H1 (cell line): Measurements from ENCODE around the gene ERCC1. TPM values are rescaled to one million over a fixed set of nuclear protein-coding genes. Genes with fewer than 3 reads are reported as not detected.

Source experiments
- CBX8 ChIP-seq: fragments of 300-800, 300-1000 bp; sonication (generic); IDR thresholded peaks from 2 replicates; pipeline ENCODE4 v1.7.1; 2016; ENCODE audit warnings: low read depth, low read length, borderline replicate concordance
- CHD7 ChIP-seq: fragments of 300-600 bp; sonication (generic); IDR thresholded peaks from 2 replicates; pipeline ENCODE4 v1.7.1; 2012; ENCODE audit warnings: low read length, moderate library complexity, mild to moderate bottlenecking, inconsistent platforms; ENCODE audit not compliant: insufficient replicate concordance
- CTCF ChIP-seq, 3 experiments: IDR thresholded peaks; 1 replicate in 2 of 3; 2 replicates in 1 of 3; pipeline versions ENCODE4 v1.5.1 to v1.6.1; 2011; ENCODE audit warnings: low read length in 3 of 3, mild to moderate bottlenecking in 3 of 3, inconsistent platforms in 2 of 3, low read depth in 1 of 3, moderate library complexity in 1 of 3; ENCODE audit not compliant: insufficient read depth in 1 of 3; ENCODE audit errors: control extremely low read depth in 1 of 3
- KDM4A ChIP-seq: IDR thresholded peaks from one replicate; pipeline ENCODE4 v1.7.1; 2012; ENCODE audit warnings: low read depth, mild to moderate bottlenecking, moderate library complexity, low read length, inconsistent platforms; ENCODE audit not compliant: severe bottlenecking
- MAFK ChIP-seq: IDR thresholded peaks from 2 replicates; pipeline ENCODE4 v1.6.1; 2012; ENCODE audit warnings: low read depth, mild to moderate bottlenecking, improper control_type of control experiment, low read length
- SAP30 ChIP-seq: fragments of 300-600 bp; sonication (generic); IDR thresholded peaks from 2 replicates; pipeline ENCODE4 v1.7.1; 2012; ENCODE audit warnings: low read length, moderate library complexity, mild to moderate bottlenecking, inconsistent platforms; ENCODE audit not compliant: insufficient read depth, insufficient replicate concordance
- SP2 ChIP-seq: IDR thresholded peaks from 2 replicates; pipeline ENCODE4 v1.6.1; 2012; ENCODE audit warnings: mild to moderate bottlenecking, low read length, inconsistent platforms
- polyA plus RNA-seq, 7 experiments: library from polyadenylated mRNA; depleted of rRNA in 3 of 7; stranded (reverse) in 5 of 7; unstranded in 2 of 7; fragments of >200 nt in 5 of 7; fragments of 200-250 nt in 2 of 7; gene quantifications; 1 replicate in 5 of 7; 2 replicates in 1 of 7; 4 replicates in 1 of 7; pipeline versions ENCODE4 v1.2.1 to v1.2.3, GENCODE V29; 2011 to 2013; ENCODE audit warnings: missing spikeins in 2 of 7, mixed read lengths in 2 of 7
- total RNA-seq: library from RNA; stranded (reverse); fragmentation: NEBNext Ultra II Directional; extraction: Animal tissue kit (Norgen Biotek cat#: 25700); gene quantifications from 2 replicates; pipeline ENCODE4 v1.2.1, GENCODE V29; 2021

Gene ERCC1
- total and polyA plus RNA-seq, 2 of the 8 experiments (the other 6 are each of a cell fraction or from before 2014, with no cell fraction given): 44.7 to 94.2 TPM

- no peak for TF ChIP-seq CHD7
- no peak for TF ChIP-seq KDM4A
- TF ChIP-seq SP2: no peak
- TF ChIP-seq CTCF (IDR thresholded peaks at IDR 0.05; ENCODE audit: control extremely low read depth in 1 of 3, insufficient read depth in 1 of 3, low read depth in 1 of 3, low read length in 3 of 3): no peak
- TF ChIP-seq CBX8: no peak
- TF ChIP-seq MAFK: no peak
- no peak for TF ChIP-seq SAP30
Measured at GRCh38 chr19:45376045-45376724, 47.5 kb downstream of the ERCC1 start (continued).
